ENCODE data around the gene ATXN7. TPM values are rescaled to one million over a fixed set of nuclear protein-coding genes. Genes with fewer than 3 reads are reported as not detected.

ATXN7 gene
- total and polyA plus RNA-seq, 2 of the 4 experiments (the other 2 are of a cell fraction) = 8.6 to 13.6 TPM

DNA sequence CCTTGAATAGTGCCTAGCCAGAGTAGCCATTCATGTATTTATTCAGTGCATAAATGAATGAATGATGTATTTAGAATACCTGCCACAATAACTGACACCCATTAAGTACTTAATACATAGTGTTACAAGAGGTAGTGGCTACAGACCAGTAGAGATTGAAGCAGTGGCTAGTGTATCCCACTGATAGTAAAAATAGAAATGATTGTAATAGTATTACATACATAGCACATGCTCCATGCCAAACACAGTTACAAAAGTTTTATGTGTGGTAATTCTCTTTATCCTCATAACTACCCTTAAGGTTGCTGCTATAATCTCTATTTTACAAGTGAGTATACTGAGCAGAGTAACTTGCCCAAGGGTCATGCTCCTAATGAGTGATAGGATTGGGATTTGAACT is 78.9 kb downstream of the ATXN7 start:
- dilution Hi-C loops (cut with HindIII; ENCODE audit: low sequenced_read_pairs, unreplicated experiment) = no loop called here
- CTCF ChIA-PET = no interaction called here

More for the DNA sequence above, 78.9 kb downstream of the ATXN7 start:
- Histone ChIP-seq H3K36me3 (ENCODE audit: control insufficient read depth, insufficient read depth, low read length) (peaks cover 4% of the 10 kb centered on the region; the same call in 1 of the 2 replicates), H3K9ac (ENCODE audit: low read depth, low read length) (no peak overlapping the region), H3K27me3 (ENCODE audit: control insufficient read depth, insufficient read depth, low read length) (no peaks in the 10 kb centered on the region), H3K79me1 (ENCODE audit: low read depth in 1 of 2, low read length in 2 of 2) (peaks cover 54 to 86% of the 10 kb centered on the region in 2 experiments), H2BK5ac (ENCODE audit: low read depth, low read length, poor library complexity, severe bottlenecking) (no peak overlapping the region), H3K9me1 (ENCODE audit: insufficient read depth, low read length) (peaks cover 40% of the 10 kb centered on the region), H3K23ac (ENCODE audit: low read depth, low read length) (no peak overlapping the region), H3K4me3 (ENCODE audit: insufficient read depth, low read depth, low read length) (no peak overlapping the region), H3K18ac (ENCODE audit: low read depth, low read length) (no peak overlapping the region), H3K9me3 (ENCODE audit: control insufficient read depth, insufficient read depth, low read length) (peaks cover 3% of the 10 kb centered on the region), H4K91ac (ENCODE audit: insufficient read depth, low read depth, low read length) (no peak overlapping the region), H4K8ac (ENCODE audit: low read depth in 2 of 2, low read length in 2 of 2) (no peak overlapping the region), H3K27ac (ENCODE audit: insufficient read depth, low read length) (no peak overlapping the region), H3K14ac (replicated peaks; ENCODE audit: low read depth, low read length) (no peak overlapping the region), H3K4me1 (ENCODE audit: control insufficient read depth, insufficient read depth, low read length) (peaks cover 17% of the 10 kb centered on the region), H2AK9ac (replicated peaks; ENCODE audit: low read depth, low read length, poor library complexity) (no peak overlapping the region), H2AFZ (replicated peaks; ENCODE audit: low read length, poor library complexity) (no peak overlapping the region), H2BK20ac (ENCODE audit: low read depth, low read length) (no peak overlapping the region), H2BK15ac (ENCODE audit: low read depth, low read length) (no peak overlapping the region), H3K56ac (ENCODE audit: extremely low read depth, insufficient read depth, low read length) (no peak overlapping the region), H2BK120ac (ENCODE audit: low read depth, low read length) (no peak overlapping the region), H4K5ac (ENCODE audit: low read depth, low read length) (no peak overlapping the region), H3K4me2 (ENCODE audit: low read depth, low read length) (no peak overlapping the region), H2AK5ac (ENCODE audit: low read depth, low read length) (no peak overlapping the region), H3K4ac (ENCODE audit: low read depth, low read length) (no peak overlapping the region), H4K20me1 (ENCODE audit: insufficient read depth, low read length) (peaks cover 66% of the 10 kb centered on the region)
- TF ChIP-seq RCOR1 (IDR thresholded peaks at IDR 0.05; ENCODE audit: insufficient replicate concordance, low read length) (no peak), RFX5 (IDR thresholded peaks at IDR 0.05; ENCODE audit: low read depth, low read length) (no peak), CHD1 (IDR thresholded peaks at IDR 0.05; ENCODE audit: low read depth, low read length) (no peak), RAD21 (IDR thresholded peaks at IDR 0.05; ENCODE audit: low read length) (no peak), BHLHE40 (IDR thresholded peaks at IDR 0.05; ENCODE audit: low read depth, low read length) (no peak), CEBPB (IDR thresholded peaks at IDR 0.05; ENCODE audit: low read depth, low read length) (no peak), MAZ (IDR thresholded peaks at IDR 0.05; ENCODE audit: borderline replicate concordance, low read depth, low read length) (no peak), SMC3 (IDR thresholded peaks at IDR 0.05; ENCODE audit: low read depth, low read length) (no peak), MAFK (IDR thresholded peaks at IDR 0.05; ENCODE audit: low read depth, low read length) (no peak), FOS (IDR thresholded peaks at IDR 0.05; ENCODE audit: low read depth, low read length) (no peak), NFE2L2 (IDR thresholded peaks at IDR 0.05; ENCODE audit: low read depth, low read length) (no peak), POLR2A (IDR thresholded peaks at IDR 0.05; ENCODE audit: low read depth, low read length) (no peak), MXI1 (IDR thresholded peaks at IDR 0.05; ENCODE audit: borderline replicate concordance, low read depth, low read length) (no peak)
- TF ChIP-seq, protein P1, sequence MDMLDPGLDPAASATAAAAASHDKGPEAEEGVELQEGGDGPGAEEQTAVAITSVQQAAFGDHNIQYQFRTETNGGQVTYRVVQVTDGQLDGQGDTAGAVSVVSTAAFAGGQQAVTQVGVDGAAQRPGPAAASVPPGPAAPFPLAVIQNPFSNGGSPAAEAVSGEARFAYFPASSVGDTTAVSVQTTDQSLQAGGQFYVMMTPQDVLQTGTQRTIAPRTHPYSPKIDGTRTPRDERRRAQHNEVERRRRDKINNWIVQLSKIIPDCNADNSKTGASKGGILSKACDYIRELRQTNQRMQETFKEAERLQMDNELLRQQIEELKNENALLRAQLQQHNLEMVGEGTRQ (IDR thresholded peaks at IDR 0.05; ENCODE audit: low read depth, low read length) = no peak
- TF ChIP-seq, protein P2, sequence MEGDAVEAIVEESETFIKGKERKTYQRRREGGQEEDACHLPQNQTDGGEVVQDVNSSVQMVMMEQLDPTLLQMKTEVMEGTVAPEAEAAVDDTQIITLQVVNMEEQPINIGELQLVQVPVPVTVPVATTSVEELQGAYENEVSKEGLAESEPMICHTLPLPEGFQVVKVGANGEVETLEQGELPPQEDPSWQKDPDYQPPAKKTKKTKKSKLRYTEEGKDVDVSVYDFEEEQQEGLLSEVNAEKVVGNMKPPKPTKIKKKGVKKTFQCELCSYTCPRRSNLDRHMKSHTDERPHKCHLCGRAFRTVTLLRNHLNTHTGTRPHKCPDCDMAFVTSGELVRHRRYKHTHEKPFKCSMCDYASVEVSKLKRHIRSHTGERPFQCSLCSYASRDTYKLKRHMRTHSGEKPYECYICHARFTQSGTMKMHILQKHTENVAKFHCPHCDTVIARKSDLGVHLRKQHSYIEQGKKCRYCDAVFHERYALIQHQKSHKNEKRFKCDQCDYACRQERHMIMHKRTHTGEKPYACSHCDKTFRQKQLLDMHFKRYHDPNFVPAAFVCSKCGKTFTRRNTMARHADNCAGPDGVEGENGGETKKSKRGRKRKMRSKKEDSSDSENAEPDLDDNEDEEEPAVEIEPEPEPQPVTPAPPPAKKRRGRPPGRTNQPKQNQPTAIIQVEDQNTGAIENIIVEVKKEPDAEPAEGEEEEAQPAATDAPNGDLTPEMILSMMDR (conservative IDR thresholded peaks at IDR 0.05; ENCODE audit: low read depth, low read length) = no peak
- DNase-seq (no peak), ATAC-seq (ENCODE audit: low read depth) (no peak)
- intact Hi-C loops (cut with micrococcal nuclease) (no loop called here), in situ Hi-C loops (cut with MboI; ENCODE audit: low sequenced_read_pairs) (no loop called here)
- no TSS peak for BruUV-seq (replicated peaks)
- POLR2A ChIA-PET (ENCODE audit: unreplicated experiment) = no interaction called here
